ENCODE results near the gene CXCR3. TPM values are rescaled to one million over a fixed set of nuclear protein-coding genes. Genes with fewer than 3 reads are reported as not detected.

The CXCR3 gene
- total and polyA plus RNA-seq, 2 of the 13 experiments (the other 11 are each of a cell fraction or from before 2014, with no cell fraction given), result 0.18 TPM; not detected in 1

- TF ChIP-seq CTCF (CRISPR knock-in tag; IDR thresholded peaks at IDR 0.05), result peak; percentile 49
- TF ChIP-seq ZNF772 (CRISPR knock-in tag; IDR thresholded peaks at IDR 0.05), result no peak
- no peak for TF ChIP-seq SCMH1 (CRISPR knock-in tag; IDR thresholded peaks at IDR 0.05; ENCODE audit: borderline replicate concordance)
- no peak for TF ChIP-seq ZFP37 (CRISPR knock-in tag; IDR thresholded peaks at IDR 0.05; ENCODE audit: borderline replicate concordance)
- TF ChIP-seq ZBTB42 (CRISPR knock-in tag; IDR thresholded peaks at IDR 0.05), result no peak
- no peak for TF ChIP-seq ISL2 (CRISPR knock-in tag; IDR thresholded peaks at IDR 0.05)
- TF ChIP-seq NR2F1 (CRISPR knock-in tag; IDR thresholded peaks at IDR 0.05), result no peak
- no peak for TF ChIP-seq TFE3 (CRISPR knock-in tag; IDR thresholded peaks at IDR 0.05)
- no peak for TF ChIP-seq ZNF691 (CRISPR knock-in tag; IDR thresholded peaks at IDR 0.05; ENCODE audit: borderline replicate concordance, low read depth)
- TF ChIP-seq TOPORS (CRISPR knock-in tag; IDR thresholded peaks at IDR 0.05), result no peak
- TF ChIP-seq ZHX1 (CRISPR knock-in tag; IDR thresholded peaks at IDR 0.05; ENCODE audit: low read depth), result no peak
- peak; percentile 37; the same call in 1 of the 2 replicates for TF ChIP-seq ZNF768 (CRISPR knock-in tag; IDR thresholded peaks at IDR 0.05)
- TF ChIP-seq ZNF7 (CRISPR knock-in tag; IDR thresholded peaks at IDR 0.05), result no peak
- no peak for TF ChIP-seq FIP1L1 (IDR thresholded peaks at IDR 0.05; ENCODE audit: borderline replicate concordance, insufficient read depth, low read depth, low read length)
- no peak for TF ChIP-seq ZNF12 (CRISPR knock-in tag; IDR thresholded peaks at IDR 0.05)
- TF ChIP-seq ZNF564 (CRISPR knock-in tag; IDR thresholded peaks at IDR 0.05), result no peak
- TF ChIP-seq ZNF367 (CRISPR knock-in tag; IDR thresholded peaks at IDR 0.05; ENCODE audit: borderline replicate concordance), result no peak
- TF ChIP-seq ZBTB7A (CRISPR knock-in tag; IDR thresholded peaks at IDR 0.05), result no peak
- no peak for TF ChIP-seq ZNF414 (CRISPR knock-in tag; IDR thresholded peaks at IDR 0.05)
- TF ChIP-seq SPEN (CRISPR knock-in tag; IDR thresholded peaks at IDR 0.05; ENCODE audit: low read depth), result no peak
Observed at GRCh38 chrX:71616672-71617529, 1.4 kb downstream of the CXCR3 start (continued).

Data from HepG2 (cell line).